IPS DF 4.7 (cell line): ENCODE data around the gene COBL.
"Not testable (repeated sequence)": the region's sequence is repeated elsewhere in the genome, so short reads cannot be mapped to it uniquely, and the experiment has no call there.

Experiments
- DNase-seq: peaks from one replicate; pipeline ENCODE4 v3.0.0-alpha.2; 2013; ENCODE audit warnings: low spot score; ENCODE audit errors: extremely low read depth

COBL gene

GRCh38 chr7:51010534-51010933, 306.1 kb downstream of the COBL start:
- DNase-seq, result no peak

DNA sequence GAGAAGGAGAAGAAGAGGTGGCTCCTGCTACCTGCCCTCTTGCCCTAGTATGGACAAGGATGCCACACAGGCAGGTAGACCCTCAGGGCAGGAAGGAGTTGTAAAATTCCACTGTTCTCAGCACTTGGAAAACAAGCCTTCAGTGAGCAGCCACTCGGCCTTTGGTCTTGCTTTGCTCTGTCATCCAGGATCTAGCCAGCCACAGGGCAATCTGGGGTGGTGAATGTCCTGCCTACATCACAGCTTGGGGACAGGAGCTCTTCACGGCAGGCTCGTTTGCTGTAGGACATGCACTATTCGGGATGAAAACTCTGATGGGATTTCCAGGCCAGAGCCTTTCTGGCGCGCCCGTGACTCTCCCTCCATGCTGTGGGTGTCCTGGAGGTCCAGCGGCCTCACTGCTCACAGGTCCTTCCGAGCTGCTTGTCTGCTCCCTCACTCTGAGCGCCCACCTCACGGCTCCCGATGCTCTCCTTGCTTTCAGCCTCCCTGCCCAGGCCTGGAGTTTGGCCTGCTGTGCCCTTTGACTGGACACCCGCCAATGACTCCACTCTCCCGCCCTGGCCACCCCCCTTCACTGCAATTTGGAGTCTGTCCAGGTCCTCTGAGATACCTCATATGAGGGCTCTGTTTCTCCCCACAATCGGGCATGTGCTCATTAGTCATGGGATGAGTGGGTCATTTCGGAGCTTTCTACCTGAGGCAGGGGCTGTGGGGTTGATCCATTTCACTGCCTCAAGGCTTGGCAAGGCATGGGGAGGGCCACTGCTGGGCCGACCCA, 306.7 kb downstream of the COBL start:
- no peak for DNase-seq

- no peak for DNase-seq
Observed at GRCh38 chr7:51007551-51008505, 308.8 kb downstream of the COBL start.

- DNase-seq, result no peak
Observed at GRCh38 chr7:51006483-51007235, 309.9 kb downstream of the COBL start.

GRCh38 chr7:51005074-51005473, 311.5 kb downstream of the COBL start:
- no peak for DNase-seq

GRCh38 chr7:51000956-51001355, 315.7 kb downstream of the COBL start:
- no peak for DNase-seq

DNA sequence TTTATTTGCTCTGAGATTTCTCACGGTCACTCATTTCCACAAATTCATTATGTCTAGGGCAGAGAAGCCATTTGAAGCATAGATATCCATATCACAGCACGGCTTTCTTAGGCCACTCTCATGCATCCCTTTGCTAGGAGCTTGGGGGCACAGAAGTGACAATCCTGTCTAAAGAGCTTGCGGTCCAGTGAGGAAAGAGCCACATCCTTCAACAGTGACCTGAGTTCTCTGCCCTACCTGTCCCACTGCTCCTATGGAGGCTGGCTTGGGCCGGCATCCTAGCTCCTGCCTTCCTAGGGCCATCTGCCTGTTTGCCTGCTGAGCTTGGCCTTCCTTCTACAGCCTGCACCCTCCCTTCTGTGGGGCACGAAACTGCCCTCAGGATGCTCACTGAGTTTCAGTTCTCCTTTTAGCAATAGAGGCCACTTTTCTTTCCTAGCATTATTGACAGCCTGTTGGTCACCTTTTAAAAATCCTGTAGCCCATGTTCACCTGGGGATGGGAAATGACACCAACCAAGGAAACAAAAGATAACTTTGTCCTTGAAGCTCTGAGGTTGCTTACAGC, 321.8 kb downstream of the COBL start:
- no peak for DNase-seq

- DNase-seq, result not testable (repeated sequence)
Observed at GRCh38 chr7:50990214-50990613, 326.4 kb downstream of the COBL start.

GRCh38 chr7:50988988-50989387, 327.6 kb downstream of the COBL start:
- DNase-seq, result no peak

- DNase-seq, result no peak
Observed at GRCh38 chr7:50988465-50988864, 328.1 kb downstream of the COBL start.

- no peak for DNase-seq
Observed at GRCh38 chr7:50985096-50985495, 331.5 kb downstream of the COBL start.

GRCh38 chr7:50983850-50984249, 332.8 kb downstream of the COBL start:
- DNase-seq, result no peak

DNA sequence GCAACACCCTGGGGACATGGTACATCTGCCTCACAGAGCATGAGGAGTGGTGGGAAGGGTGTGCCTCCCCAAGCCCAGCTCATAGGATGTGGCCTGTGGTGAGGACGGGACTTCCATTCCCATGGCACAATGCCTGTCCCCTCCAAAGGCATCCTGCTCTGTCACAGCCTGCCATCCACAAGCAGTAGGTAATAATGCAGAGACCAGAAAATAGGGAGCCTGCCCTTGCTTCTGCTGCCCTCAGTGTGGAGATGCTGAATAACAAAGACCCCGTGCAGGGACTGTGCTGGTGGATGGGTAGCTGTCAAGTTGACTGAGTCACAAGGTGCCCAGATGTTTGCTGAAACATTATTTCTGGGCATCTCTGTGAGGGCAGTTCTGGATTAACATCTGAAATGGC, 334.0 kb downstream of the COBL start:
- DNase-seq, result no peak

- DNase-seq, result no peak
Observed at GRCh38 chr7:50981743-50982142, 334.9 kb downstream of the COBL start.

GRCh38 chr7:50980411-50980810, 336.2 kb downstream of the COBL start:
- DNase-seq, result no peak

DNA sequence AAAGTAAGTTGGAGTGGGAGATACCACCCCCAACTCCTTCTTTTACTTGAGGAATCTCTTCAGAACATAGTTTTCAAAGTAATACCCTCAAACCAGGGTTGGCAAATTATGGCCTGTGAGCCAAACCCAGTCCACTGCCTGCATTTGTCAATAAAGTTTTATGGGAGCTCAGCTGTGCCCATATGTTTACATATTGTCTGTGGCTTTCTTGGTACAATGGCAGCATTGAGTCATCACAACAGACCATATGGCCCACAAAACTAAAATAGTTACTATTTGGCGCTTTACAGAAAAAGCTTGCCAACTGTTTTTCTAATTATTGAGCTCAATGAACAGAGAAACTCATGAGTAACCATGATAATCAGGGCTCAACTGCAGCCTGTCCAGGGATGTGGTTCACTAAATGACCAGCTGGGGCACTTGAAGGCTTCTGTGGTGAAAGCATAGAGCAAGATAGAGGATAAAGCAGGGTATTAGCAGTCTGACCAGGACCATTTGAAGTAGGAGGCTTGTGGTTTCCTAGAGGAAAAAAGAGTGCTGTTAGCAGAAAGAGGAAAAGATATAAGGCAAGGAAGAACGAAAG, 337.9 kb downstream of the COBL start:
- no peak for DNase-seq

- DNase-seq, result no peak
Observed at GRCh38 chr7:50977421-50977820, 339.2 kb downstream of the COBL start.

DNA sequence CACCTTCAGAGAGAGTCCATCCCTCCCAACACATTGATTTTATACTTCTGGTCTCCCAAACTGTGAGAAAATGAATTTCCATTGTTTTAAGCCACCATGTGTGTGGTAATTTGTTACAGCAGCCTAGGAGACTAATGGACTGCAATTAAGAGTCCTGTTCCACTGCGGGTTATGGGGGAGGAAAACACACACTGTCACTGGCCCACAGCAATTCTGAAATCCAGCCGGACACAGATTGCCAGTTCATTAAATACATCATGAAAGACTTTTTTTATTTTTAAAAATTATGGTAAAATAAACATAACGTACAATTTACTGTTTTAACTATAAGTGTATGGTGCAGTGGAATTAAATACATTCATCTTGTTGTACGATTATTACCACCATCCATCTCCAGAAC, 340.5 kb downstream of the COBL start:
- DNase-seq, result no peak

- DNase-seq, result no peak
Observed at GRCh38 chr7:50974240-50974639, 342.4 kb downstream of the COBL start.

DNA sequence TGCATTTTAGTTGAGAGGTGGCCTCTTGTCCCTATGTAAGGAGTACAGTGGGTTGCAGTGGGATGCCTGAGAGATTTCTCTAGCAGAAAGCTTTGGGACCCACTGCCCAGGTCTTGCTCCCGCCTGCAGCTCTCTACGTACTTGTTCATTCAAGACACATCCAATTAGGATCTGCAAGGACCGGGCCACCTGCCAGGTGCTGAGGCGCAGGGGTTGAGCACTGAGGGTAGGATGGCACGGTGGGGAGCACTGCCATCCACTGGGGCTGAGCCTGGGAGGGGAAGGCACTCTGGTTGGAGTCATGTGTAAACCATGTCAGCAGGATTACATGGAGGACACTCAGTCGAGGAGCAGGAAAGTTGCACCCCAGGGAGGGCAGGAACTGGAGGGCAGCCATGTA, 342.8 kb downstream of the COBL start:
- no peak for DNase-seq

DNA sequence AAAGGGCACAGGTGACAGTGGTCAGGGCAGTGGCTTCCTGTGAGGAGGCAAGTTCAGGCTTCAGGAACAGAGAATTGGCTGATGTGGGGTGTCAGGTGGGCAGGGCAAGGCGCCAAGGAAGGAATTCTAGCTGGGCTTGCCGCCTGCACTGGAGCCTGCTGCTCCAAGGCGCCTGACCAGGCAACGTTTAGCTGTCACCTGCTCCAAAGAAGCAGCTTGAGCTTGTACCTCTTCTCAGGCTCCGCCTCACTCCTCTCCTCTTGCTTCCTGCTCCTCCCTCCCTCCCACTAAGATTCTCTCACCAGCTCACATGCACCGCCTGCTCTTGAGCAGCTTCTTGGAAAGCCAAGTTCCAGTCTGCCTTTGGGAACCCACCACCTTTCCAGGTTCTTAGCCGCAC, 346.5 kb downstream of the COBL start:
- no peak for DNase-seq
